ENCODE measurements around the gene NFIL3. TPM values are rescaled to one million over a fixed set of nuclear protein-coding genes. Genes with fewer than 3 reads are reported as not detected.
"Not testable (repeated sequence)": the region's sequence is repeated elsewhere in the genome, so short reads cannot be mapped to it uniquely, and the experiment has no call there.

NFIL3 gene, protein sequence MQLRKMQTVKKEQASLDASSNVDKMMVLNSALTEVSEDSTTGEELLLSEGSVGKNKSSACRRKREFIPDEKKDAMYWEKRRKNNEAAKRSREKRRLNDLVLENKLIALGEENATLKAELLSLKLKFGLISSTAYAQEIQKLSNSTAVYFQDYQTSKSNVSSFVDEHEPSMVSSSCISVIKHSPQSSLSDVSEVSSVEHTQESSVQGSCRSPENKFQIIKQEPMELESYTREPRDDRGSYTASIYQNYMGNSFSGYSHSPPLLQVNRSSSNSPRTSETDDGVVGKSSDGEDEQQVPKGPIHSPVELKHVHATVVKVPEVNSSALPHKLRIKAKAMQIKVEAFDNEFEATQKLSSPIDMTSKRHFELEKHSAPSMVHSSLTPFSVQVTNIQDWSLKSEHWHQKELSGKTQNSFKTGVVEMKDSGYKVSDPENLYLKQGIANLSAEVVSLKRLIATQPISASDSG
- total RNA-seq, result 10 to 100 TPM; 28.7 to 33.5 TPM

DNA sequence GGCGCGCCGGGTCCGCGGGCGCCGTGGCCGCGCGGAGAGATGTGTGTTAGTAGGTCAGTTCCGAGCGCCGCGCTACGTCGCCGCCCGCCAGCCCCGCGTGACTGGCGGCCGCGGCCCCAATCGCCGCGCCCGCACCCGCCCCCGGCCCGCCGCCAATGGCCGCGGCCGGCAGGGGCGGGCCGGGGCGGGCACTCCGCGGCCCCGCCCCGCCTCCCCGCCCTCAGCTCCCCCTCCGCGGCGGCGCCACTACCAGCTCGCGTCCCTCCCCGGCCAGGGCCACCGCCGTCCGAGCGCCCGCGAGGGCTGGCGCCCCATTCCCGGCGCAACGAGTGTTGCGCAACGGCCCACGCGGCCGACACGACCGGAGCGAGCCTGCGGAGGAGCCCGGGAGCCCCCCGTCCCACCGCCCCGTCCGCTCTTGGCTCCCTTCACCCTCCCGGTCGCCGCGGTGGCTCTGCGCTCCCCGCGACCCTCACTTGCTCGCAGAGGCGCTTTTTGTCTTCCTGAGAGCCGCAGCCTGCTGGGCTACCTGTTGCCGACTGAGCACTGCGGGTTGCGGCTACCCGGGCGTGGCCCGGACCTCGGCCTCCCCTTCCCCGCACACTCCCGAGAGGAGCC is at the start of gene NFIL3:
NFIL3 (minus strand) TSS at position 48 of the 618 bp plus-strand sequence. CDS start 13,098 bp downstream, outside the sequence.
- Histone ChIP-seq H3K4me3 (peak within 1 kb of the TSS; percentile 79 to 81), H3K36me3 (no peaks in the 10 kb centered on the region), H3K27me3 (replicated peaks; ENCODE audit: insufficient read depth) (no peaks in the 10 kb centered on the region), H3K27ac (peak within 1 kb of the TSS; percentile 97 to 99), H3K4me1 (replicated peaks) (no peaks in the 10 kb centered on the region), H3K9me3 (no peaks in the 10 kb centered on the region)
- intact Hi-C loops (cut with DNase I), result loop anchor here (2.0 to 5.0 kb wide), 5 partner anchors 63 to 507 kb away; partner anchors contain the start of gene AUH
- DNase-seq (ENCODE audit: low spot score), result peak; percentile 82
- under 1% methylated on average over 65 of the region's 92 CpGs for WGBS
- TF ChIP-seq, protein P1, sequence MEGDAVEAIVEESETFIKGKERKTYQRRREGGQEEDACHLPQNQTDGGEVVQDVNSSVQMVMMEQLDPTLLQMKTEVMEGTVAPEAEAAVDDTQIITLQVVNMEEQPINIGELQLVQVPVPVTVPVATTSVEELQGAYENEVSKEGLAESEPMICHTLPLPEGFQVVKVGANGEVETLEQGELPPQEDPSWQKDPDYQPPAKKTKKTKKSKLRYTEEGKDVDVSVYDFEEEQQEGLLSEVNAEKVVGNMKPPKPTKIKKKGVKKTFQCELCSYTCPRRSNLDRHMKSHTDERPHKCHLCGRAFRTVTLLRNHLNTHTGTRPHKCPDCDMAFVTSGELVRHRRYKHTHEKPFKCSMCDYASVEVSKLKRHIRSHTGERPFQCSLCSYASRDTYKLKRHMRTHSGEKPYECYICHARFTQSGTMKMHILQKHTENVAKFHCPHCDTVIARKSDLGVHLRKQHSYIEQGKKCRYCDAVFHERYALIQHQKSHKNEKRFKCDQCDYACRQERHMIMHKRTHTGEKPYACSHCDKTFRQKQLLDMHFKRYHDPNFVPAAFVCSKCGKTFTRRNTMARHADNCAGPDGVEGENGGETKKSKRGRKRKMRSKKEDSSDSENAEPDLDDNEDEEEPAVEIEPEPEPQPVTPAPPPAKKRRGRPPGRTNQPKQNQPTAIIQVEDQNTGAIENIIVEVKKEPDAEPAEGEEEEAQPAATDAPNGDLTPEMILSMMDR (IDR thresholded peaks at IDR 0.05), result no peak
- peak; percentile 89 for TF ChIP-seq POLR2A (IDR thresholded peaks at IDR 0.05)

DNA sequence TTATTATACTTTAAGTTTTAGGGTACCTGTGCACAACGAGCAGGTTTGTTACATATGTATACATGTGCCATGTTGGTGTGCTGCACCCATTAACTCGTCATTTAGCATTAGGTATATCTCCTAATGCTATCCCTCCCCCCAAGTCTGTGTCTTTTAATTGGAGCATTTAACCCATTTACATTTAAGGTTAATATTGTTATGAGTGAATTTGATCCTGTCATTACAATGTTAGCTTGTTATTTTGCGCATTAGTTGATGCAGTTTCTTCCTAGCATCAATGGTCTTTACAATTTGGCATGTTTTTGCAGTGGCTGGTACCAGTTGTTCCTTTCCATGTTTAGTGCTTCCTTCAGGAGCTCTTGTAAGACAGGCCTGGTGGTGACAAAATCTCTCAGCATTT is 47.9 kb upstream of the NFIL3 start:
- DNase-seq (ENCODE audit: low spot score); H3K4me1 ChIP-seq (replicated peaks); intact Hi-C loops (cut with DNase I); H3K36me3 ChIP-seq; H3K27ac ChIP-seq; H3K27me3 ChIP-seq (replicated peaks; ENCODE audit: insufficient read depth); H3K4me3 ChIP-seq; H3K9me3 ChIP-seq: not testable (repeated sequence)
- 90% methylated on average over 3 of the region's 3 CpGs for WGBS

DNA sequence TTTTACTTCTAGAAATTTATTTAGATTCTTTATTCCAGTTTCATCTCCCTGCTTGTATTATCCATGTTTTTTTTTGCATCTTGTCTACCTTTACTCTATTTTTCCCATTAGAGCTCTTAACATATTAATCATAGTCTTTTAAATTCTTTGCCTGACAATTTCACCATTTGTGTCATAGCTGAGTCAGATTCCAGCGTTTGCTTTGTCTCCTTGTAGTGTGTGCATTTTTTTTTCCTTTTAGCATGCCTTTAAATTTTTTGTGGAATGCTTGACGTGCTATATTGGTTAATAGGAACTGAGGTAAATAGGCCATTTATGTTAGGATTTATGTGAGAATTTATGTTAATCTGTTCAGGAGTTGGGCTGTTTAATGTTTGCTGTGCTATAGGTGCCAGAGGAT is 41.8 kb upstream of the NFIL3 start:
- no peaks in the 10 kb centered on the region for H3K4me1 ChIP-seq (replicated peaks)
- no peaks in the 10 kb centered on the region for H3K9me3 ChIP-seq
- intact Hi-C loops (cut with DNase I), result no loop called here
- 72% methylated on average over 2 of the region's 2 CpGs for WGBS
- no peak for DNase-seq (ENCODE audit: low spot score)
- no peak for TF ChIP-seq POLR2AphosphoS5 (IDR thresholded peaks at IDR 0.05)
- TF ChIP-seq POLR2A (IDR thresholded peaks at IDR 0.05), result no peak
- TF ChIP-seq, protein P1 (IDR thresholded peaks at IDR 0.05), result no peak
- H3K4me3 ChIP-seq, result no peak overlapping the region
- peaks cover 4% of the 10 kb centered on the region for H3K27me3 ChIP-seq (replicated peaks; ENCODE audit: insufficient read depth)
- H3K27ac ChIP-seq, result no peak overlapping the region
- H3K36me3 ChIP-seq, result no peaks in the 10 kb centered on the region

DNA sequence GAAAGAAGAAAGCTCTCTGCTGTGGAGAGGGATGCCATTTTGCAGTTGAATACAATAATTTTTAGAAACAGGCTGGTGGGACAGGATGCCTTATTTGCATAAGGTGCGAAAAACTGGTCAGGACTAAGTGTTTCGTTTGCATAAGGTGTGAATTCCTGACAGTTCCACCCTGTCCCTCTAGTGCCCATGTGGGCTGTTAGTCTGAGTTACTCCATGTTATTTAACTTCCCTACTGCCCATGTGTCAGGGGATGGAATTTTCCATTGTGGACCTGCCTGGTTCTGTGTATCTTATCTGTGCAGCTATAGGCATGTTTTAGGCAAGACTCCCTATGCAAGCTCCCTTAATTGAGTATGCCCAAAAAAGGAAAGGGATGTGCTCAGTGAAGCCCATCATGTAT is 35.3 kb upstream of the NFIL3 start:
- TF ChIP-seq, protein P1 (IDR thresholded peaks at IDR 0.05), result no peak
- TF ChIP-seq POLR2AphosphoS5 (IDR thresholded peaks at IDR 0.05) (no peak), POLR2A (IDR thresholded peaks at IDR 0.05) (no peak)
- no peaks in the 10 kb centered on the region for H3K27me3 ChIP-seq (replicated peaks; ENCODE audit: insufficient read depth)
- DNase-seq (ENCODE audit: low spot score), result no peak
- no peak overlapping the region for H3K27ac ChIP-seq
- no peak overlapping the region for H3K4me3 ChIP-seq
- no peaks in the 10 kb centered on the region for H3K36me3 ChIP-seq
- 93% methylated on average over 2 of the region's 2 CpGs for WGBS
- H3K9me3 ChIP-seq, result no peaks in the 10 kb centered on the region
- H3K4me1 ChIP-seq (replicated peaks), result no peaks in the 10 kb centered on the region
- intact Hi-C loops (cut with DNase I), result no loop called here

DNA sequence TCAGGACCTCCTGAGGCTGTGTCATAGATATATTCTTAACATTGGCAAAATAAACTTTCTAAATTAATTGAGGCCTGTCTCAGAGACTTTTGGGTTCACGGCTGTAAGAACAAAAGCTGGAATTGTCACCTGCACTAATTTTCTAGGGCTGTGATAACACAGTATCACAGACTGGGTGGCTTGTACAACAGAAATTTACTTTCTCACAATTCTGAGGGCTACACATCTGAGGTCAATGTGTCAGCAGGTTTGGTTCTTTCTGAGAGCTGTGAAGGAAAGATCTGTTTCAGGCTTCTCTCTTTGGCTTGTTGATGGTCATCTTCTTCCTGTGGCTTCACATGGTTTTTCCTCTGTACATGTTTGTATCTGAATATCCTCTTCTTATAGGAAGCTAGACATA is 29.2 kb upstream of the NFIL3 start:
- 91% methylated on average over 1 of the region's 1 CpG for WGBS
- no peak overlapping the region for H3K27ac ChIP-seq
- TF ChIP-seq POLR2AphosphoS5 (IDR thresholded peaks at IDR 0.05) (no peak), POLR2A (IDR thresholded peaks at IDR 0.05) (no peak)
- TF ChIP-seq, protein P1 (IDR thresholded peaks at IDR 0.05), result no peak
- no peaks in the 10 kb centered on the region for H3K9me3 ChIP-seq
- no peak overlapping the region for H3K4me3 ChIP-seq
- H3K36me3 ChIP-seq, result no peaks in the 10 kb centered on the region
- H3K4me1 ChIP-seq (replicated peaks), result no peaks in the 10 kb centered on the region
- no peaks in the 10 kb centered on the region for H3K27me3 ChIP-seq (replicated peaks; ENCODE audit: insufficient read depth)
- intact Hi-C loops (cut with DNase I), result no loop called here
- DNase-seq (ENCODE audit: low spot score), result no peak
